ENCODE results near the gene NR6A1. TPM values are rescaled to one million over a fixed set of nuclear protein-coding genes. Genes with fewer than 3 reads are reported as not detected.

The NR6A1 gene
- total and polyA plus RNA-seq, 5 donors = 0.57 to 1.9 (median 0.91) TPM

DNA sequence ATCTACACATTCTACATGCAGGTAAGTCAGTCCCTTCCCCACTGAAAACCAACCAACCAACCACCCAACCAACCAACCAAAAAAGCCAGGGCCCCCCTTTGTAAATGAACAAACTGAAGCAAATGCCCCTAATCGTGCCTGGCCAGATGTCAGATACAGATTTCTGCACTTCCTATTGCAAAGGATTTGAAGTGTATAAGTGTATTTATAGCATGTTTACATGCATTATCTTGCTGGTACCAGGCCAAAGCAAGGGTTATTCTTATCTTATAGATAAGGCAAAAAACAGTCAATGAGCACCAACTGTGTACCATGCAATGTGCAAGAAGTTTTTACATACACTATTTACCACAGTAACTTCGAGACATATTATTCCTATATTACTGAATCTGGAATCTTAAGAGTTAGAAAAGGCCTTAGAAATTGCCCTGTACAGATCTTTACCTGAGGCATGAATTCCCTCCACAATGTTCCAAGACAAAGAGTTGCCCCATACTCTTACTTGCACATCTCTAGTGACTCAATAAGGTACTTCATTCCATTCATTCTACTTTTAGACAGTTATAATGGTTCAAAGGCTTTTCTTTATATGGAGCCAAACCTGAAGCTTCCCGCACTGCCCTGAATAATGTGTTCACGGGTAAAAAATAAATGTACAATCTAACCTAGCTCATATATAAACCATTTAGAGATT, 212.2 kb downstream of the NR6A1 start:
- intact Hi-C loops (cut with DNase I) = no loop called here
- H3K9me3 ChIP-seq (ENCODE audit: control insufficient read depth, low read length) = no peaks in the 10 kb centered on the region
- H3K4me1 ChIP-seq (ENCODE audit: control insufficient read depth, insufficient read depth, low read length) = no peaks in the 10 kb centered on the region
- H3K4me3 ChIP-seq (ENCODE audit: low read length) = no peak overlapping the region
- H3K27ac ChIP-seq (ENCODE audit: low read length) = no peak overlapping the region
- DNase-seq = no peak
- WGBS = 81% methylated on average over 4 of the region's 4 CpGs
- ATAC-seq = no peak
- no peaks in the 10 kb centered on the region for H3K27me3 ChIP-seq (ENCODE audit: control insufficient read depth, insufficient read depth)

DNA sequence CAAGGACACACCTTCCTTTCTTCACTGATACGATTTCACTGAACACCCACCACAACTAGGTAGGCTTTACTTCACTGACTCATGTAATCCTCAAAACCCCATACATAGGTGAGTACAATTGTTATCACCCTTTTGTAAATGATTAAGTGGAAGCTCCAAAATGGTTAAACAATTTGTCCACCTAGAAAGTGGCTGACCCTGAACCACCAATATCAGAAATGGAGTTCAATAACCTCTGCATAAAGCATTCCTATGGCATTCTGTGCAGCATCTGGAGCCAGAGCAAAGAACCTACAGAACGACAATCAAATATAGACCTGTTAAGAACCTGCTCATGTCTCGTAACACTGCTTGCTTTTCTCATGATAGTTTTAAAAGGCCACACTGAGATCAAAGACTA, 213.2 kb downstream of the NR6A1 start:
- Histone ChIP-seq H3K9me3 (ENCODE audit: control insufficient read depth, low read length) (no peaks in the 10 kb centered on the region), H3K4me1 (ENCODE audit: control insufficient read depth, insufficient read depth, low read length) (no peaks in the 10 kb centered on the region), H3K27ac (ENCODE audit: low read length) (no peak overlapping the region), H3K27me3 (ENCODE audit: control insufficient read depth, insufficient read depth) (no peaks in the 10 kb centered on the region), H3K4me3 (ENCODE audit: low read length) (no peak overlapping the region)
- 94% methylated on average over 3 of the region's 3 CpGs for WGBS
- DNase-seq (no peak), ATAC-seq (no peak)
- intact Hi-C loops (cut with DNase I) = no loop called here

- 69% methylated on average over 3 of the region's 3 CpGs for WGBS
- H3K4me3 ChIP-seq (ENCODE audit: low read length) = no peak overlapping the region
- no peaks in the 10 kb centered on the region for H3K4me1 ChIP-seq (ENCODE audit: control insufficient read depth, insufficient read depth, low read length)
- H3K27me3 ChIP-seq (ENCODE audit: control insufficient read depth, insufficient read depth) = no peaks in the 10 kb centered on the region
- intact Hi-C loops (cut with DNase I) = no loop called here
- no peak for ATAC-seq
- no peak for DNase-seq
- H3K9me3 ChIP-seq (ENCODE audit: control insufficient read depth, low read length) = no peaks in the 10 kb centered on the region
- no peak overlapping the region for H3K27ac ChIP-seq (ENCODE audit: low read length)
These were observed 216.1 kb downstream of the NR6A1 start for GRCh38 chr9:124555043-124555442.

GRCh38 chr9:124553738-124554137, 217.4 kb downstream of the NR6A1 start:
- Histone ChIP-seq H3K4me1 (ENCODE audit: control insufficient read depth, insufficient read depth, low read length) (no peaks in the 10 kb centered on the region), H3K27ac (ENCODE audit: low read length) (no peak overlapping the region), H3K4me3 (ENCODE audit: low read length) (no peak overlapping the region), H3K27me3 (ENCODE audit: control insufficient read depth, insufficient read depth) (no peaks in the 10 kb centered on the region), H3K9me3 (ENCODE audit: control insufficient read depth, low read length) (no peaks in the 10 kb centered on the region)
- ATAC-seq = no peak
- no peak for DNase-seq
- WGBS = 51% methylated on average over 3 of the region's 3 CpGs
- intact Hi-C loops (cut with DNase I) = loop anchor here in 1 of 4 donors (5.0 kb wide), 1 partner anchor 159 kb away; no protein-coding TSS in a partner anchor

GRCh38 chr9:124552273-124552605, 218.9 kb downstream of the NR6A1 start:
- no peak overlapping the region for H3K4me3 ChIP-seq (ENCODE audit: low read length)
- WGBS = 92% methylated on average over 2 of the region's 2 CpGs
- ATAC-seq (no peak), DNase-seq (no peak)
- no peaks in the 10 kb centered on the region for H3K9me3 ChIP-seq (ENCODE audit: control insufficient read depth, low read length)
- no peaks in the 10 kb centered on the region for H3K27me3 ChIP-seq (ENCODE audit: control insufficient read depth, insufficient read depth)
- H3K27ac ChIP-seq (ENCODE audit: low read length) = no peak overlapping the region
- H3K4me1 ChIP-seq (ENCODE audit: control insufficient read depth, insufficient read depth, low read length) = no peaks in the 10 kb centered on the region
- intact Hi-C loops (cut with DNase I) = loop anchor here in 1 of 4 donors (5.0 kb wide), 1 partner anchor 160 kb away; no protein-coding TSS in a partner anchor

DNA sequence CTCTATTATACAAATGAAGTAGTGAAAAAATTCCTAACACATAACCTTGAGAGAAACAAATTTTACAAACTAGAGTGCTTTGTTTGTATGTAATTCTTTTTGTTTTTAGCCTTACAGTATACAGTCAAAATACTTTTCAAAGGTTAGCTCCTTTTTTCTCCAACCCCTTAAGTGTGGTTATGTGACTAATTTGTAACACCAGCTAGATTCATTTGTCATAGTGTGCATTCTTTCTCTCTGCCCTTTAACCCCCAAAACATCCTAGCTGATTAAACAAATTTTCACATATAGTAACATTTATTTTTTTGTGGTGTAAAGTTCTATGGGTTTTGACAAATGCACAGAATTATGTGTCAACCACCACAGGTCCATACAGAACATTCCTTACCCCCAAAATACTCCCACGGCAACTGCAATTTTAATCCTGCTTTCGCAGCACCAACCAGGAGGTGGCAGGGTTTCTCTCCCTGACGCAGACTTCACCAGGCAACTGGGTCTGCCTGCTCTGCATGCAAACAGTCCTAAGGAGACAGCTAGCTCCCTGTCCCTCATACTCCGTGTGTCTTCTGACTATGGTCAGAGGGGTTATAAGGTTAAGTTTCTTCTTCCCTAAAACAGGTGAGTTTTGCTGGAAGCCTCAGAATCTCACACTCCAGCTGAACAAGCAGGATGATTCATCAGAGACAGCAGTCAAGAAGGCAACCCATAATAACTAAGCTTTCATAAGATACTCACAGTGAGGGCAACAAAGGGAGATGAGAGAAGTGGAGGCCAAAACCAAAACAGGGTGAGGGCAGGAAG, 219.4 kb downstream of the NR6A1 start:
- WGBS = 19% methylated on average over 4 of the region's 4 CpGs
- peak in 2 of 3 donors; percentile 20 to 52 for DNase-seq
- intact Hi-C loops (cut with DNase I) = loop anchor here in 1 of 4 donors (5.0 kb wide), 1 partner anchor 161 kb away; no protein-coding TSS in a partner anchor
- no peak overlapping the region for H3K27ac ChIP-seq (ENCODE audit: low read length)
- H3K4me3 ChIP-seq (ENCODE audit: low read length) = no peak overlapping the region
- ATAC-seq = peak; percentile 55 to 66
- no peaks in the 10 kb centered on the region for H3K4me1 ChIP-seq (ENCODE audit: control insufficient read depth, insufficient read depth, low read length)
- H3K27me3 ChIP-seq (ENCODE audit: control insufficient read depth, insufficient read depth) = no peaks in the 10 kb centered on the region
- H3K9me3 ChIP-seq (ENCODE audit: control insufficient read depth, low read length) = no peaks in the 10 kb centered on the region

GRCh38 chr9:124550072-124550471, 221.0 kb downstream of the NR6A1 start:
- H3K9me3 ChIP-seq (ENCODE audit: control insufficient read depth, low read length) = no peaks in the 10 kb centered on the region
- no peaks in the 10 kb centered on the region for H3K27me3 ChIP-seq (ENCODE audit: control insufficient read depth, insufficient read depth)
- DNase-seq (no peak), ATAC-seq (no peak)
- no peak overlapping the region for H3K4me3 ChIP-seq (ENCODE audit: low read length)
- H3K27ac ChIP-seq (ENCODE audit: low read length) = no peak overlapping the region
- no peaks in the 10 kb centered on the region for H3K4me1 ChIP-seq (ENCODE audit: control insufficient read depth, insufficient read depth, low read length)
- WGBS = 95% methylated on average over 2 of the region's 2 CpGs
- intact Hi-C loops (cut with DNase I) = loop anchor here in 1 of 4 donors (5.0 kb wide), 1 partner anchor 162 kb away; no protein-coding TSS in a partner anchor

- no peak for DNase-seq
- 39% methylated on average over 1 of the region's 1 CpG for WGBS
- no peak overlapping the region for H3K27ac ChIP-seq (ENCODE audit: low read length)
- no peaks in the 10 kb centered on the region for H3K9me3 ChIP-seq (ENCODE audit: control insufficient read depth, low read length)
- ATAC-seq = no peak
- intact Hi-C loops (cut with DNase I) = no loop called here
- no peaks in the 10 kb centered on the region for H3K27me3 ChIP-seq (ENCODE audit: control insufficient read depth, insufficient read depth)
- H3K4me1 ChIP-seq (ENCODE audit: control insufficient read depth, insufficient read depth, low read length) = no peaks in the 10 kb centered on the region
- H3K4me3 ChIP-seq (ENCODE audit: low read length) = no peak overlapping the region
These were observed 222.1 kb downstream of the NR6A1 start for GRCh38 chr9:124549016-124549415.

DNA sequence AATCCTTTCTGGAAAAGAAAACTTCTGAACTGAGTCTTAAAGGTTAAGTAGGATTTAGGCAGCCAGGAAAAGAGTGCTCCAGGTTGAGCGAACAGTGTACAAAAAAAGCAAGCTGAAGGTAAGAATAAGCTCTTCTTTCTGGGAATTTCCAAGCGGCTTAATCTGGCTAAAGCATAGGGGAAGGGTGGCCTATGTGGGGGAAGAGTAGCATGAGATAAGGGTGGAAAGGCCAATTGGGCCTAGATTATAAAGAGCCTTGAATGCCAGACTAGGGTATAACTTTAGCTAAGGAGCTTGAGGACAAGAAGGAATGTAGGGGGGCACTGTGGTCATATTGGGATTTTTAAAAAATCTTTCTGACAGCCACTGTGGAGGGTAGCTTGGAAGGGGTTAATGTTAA, 226.6 kb downstream of the NR6A1 start:
- 92% methylated on average over 2 of the region's 2 CpGs for WGBS

DNA sequence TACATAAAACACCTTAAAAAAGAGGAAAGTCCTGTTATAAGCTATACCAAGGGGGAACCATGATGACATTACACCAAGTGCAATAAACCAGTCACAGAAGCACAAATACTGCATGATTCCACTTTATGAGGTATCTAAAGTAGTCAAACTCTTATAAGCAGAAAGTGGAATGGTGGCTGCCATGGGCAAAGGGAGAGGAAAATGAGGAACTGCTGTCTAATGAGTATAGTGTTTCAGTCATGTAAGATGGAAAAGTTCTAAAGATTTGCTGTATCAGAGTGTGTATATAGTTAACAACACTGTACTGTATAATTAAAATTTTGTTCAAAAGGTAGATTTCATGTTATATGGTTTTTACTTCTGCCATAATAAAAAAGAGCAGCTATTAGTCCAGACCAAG, 229.3 kb downstream of the NR6A1 start:
- Histone ChIP-seq H3K4me1 (ENCODE audit: control insufficient read depth, insufficient read depth, low read length) (no peaks in the 10 kb centered on the region), H3K27me3 (ENCODE audit: control insufficient read depth, insufficient read depth) (no peaks in the 10 kb centered on the region), H3K27ac (ENCODE audit: low read length) (no peak overlapping the region), H3K9me3 (ENCODE audit: control insufficient read depth, low read length) (no peaks in the 10 kb centered on the region), H3K4me3 (ENCODE audit: low read length) (no peak overlapping the region)
- no peak for DNase-seq
- ATAC-seq = no peak
- intact Hi-C loops (cut with DNase I) = no loop called here

More for the DNA sequence above, 226.6 kb downstream of the NR6A1 start:
- Histone ChIP-seq H3K4me1 (ENCODE audit: control insufficient read depth, insufficient read depth, low read length) (no peaks in the 10 kb centered on the region), H3K4me3 (ENCODE audit: low read length) (no peak overlapping the region), H3K27me3 (ENCODE audit: control insufficient read depth, insufficient read depth) (no peaks in the 10 kb centered on the region), H3K27ac (ENCODE audit: low read length) (no peak overlapping the region), H3K9me3 (ENCODE audit: control insufficient read depth, low read length) (no peaks in the 10 kb centered on the region)
- ATAC-seq (no peak), DNase-seq (no peak)
- intact Hi-C loops (cut with DNase I) = no loop called here

DNA sequence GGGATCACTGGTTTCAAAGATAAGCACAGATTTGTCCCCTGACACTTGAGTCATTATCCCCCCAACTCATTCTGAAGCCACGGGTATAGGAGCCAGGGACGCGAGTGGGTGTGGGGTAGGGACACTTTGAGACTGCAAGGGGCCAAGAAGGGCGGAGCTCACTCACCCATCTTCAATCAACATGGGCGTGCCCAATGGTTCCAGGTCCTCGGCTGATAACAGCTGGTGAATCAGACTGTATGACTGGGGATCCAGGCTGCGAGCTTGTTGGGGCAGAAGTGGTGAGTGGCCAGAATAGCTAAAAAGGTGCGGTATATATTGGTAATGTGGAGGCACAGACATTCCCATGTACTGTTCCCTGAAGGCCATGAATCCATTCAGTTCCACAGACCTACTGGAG, 233.2 kb downstream of the NR6A1 start:
- intact Hi-C loops (cut with DNase I) = loop anchor here (5.0 to 10.0 kb wide), 4 partner anchors 116 to 413 kb away; partner anchors contain the start of gene PSMB7 (in 2 of the 4)
- Histone ChIP-seq H3K27me3 (ENCODE audit: control insufficient read depth, insufficient read depth) (no peaks in the 10 kb centered on the region), H3K9me3 (ENCODE audit: control insufficient read depth, low read length) (no peaks in the 10 kb centered on the region), H3K4me3 (ENCODE audit: low read length) (no peak overlapping the region), H3K27ac (ENCODE audit: low read length) (no peak overlapping the region), H3K4me1 (ENCODE audit: control insufficient read depth, insufficient read depth, low read length) (no peaks in the 10 kb centered on the region)
- DNase-seq (no peak), ATAC-seq (no peak)
- WGBS = 92% methylated on average over 8 of the region's 8 CpGs

Measured in right cardiac atrium (tissue), 5 donors.